ENCODE measurements around the gene DDX1. TPM values are rescaled to one million over a fixed set of nuclear protein-coding genes. Genes with fewer than 3 reads are reported as not detected.

The DDX1 gene
- total and polyA plus RNA-seq, 2 donors (not counting 3 experiments of a cell fraction or from before 2014, with no cell fraction given), result 41.2 to 117 TPM

GRCh38 chr2:15633971-15634346 lies 42.3 kb downstream of the DDX1 start:
- no peak overlapping the region for H3K9ac ChIP-seq (replicated peaks; ENCODE audit: extremely low read depth, insufficient read depth, low read length)
- no peak for TF ChIP-seq CTCF (IDR thresholded peaks at IDR 0.05; ENCODE audit: extremely low read depth in 1 of 2, insufficient read depth in 1 of 2, low read depth in 1 of 2, low read length in 2 of 2)
- no peak for TF ChIP-seq FOS (IDR thresholded peaks at IDR 0.05; ENCODE audit: borderline replicate concordance, insufficient read depth, low read length)
- TF ChIP-seq POLR2A (IDR thresholded peaks at IDR 0.05; ENCODE audit: low read depth, low read length), result no peak
- no peak for TF ChIP-seq POLR2AphosphoS5 (IDR thresholded peaks at IDR 0.05; ENCODE audit: insufficient read depth, low read depth, low read length)
- no peak for TF ChIP-seq JUN (IDR thresholded peaks at IDR 0.05; ENCODE audit: borderline replicate concordance, insufficient read depth, insufficient read length, low read depth)
- no peak for TF ChIP-seq GATA2 (IDR thresholded peaks at IDR 0.05; ENCODE audit: insufficient read depth, insufficient read length, low read depth, low read length)
- no peak for TF ChIP-seq EZH2 (IDR thresholded peaks at IDR 0.05; ENCODE audit: borderline replicate concordance, low read depth, low read length, severe bottlenecking)
- no peak for TF ChIP-seq MAX (IDR thresholded peaks at IDR 0.05; ENCODE audit: insufficient read depth, insufficient read length)
- no peak for TF ChIP-seq MYC (IDR thresholded peaks at IDR 0.05; ENCODE audit: low read depth, low read length)
- H2AFZ ChIP-seq (ENCODE audit: low read depth, low read length), result no peak overlapping the region
- no peaks in the 10 kb centered on the region for H3K9me1 ChIP-seq (replicated peaks; ENCODE audit: control insufficient read depth, extremely low read depth, insufficient read depth, low read length)
- H3K27ac ChIP-seq (ENCODE audit: insufficient read depth, low read depth, low read length), result no peak overlapping the region
- ChIA-PET POLR2A (no interaction called here), CTCF (interaction anchor here (2.7 kb wide), 1 partner anchor 975 kb away, joined by 12 read pairs; no protein-coding TSS in a partner anchor)
- no peak overlapping the region for H3K4me2 ChIP-seq (ENCODE audit: insufficient read depth, low read length)
- dilution Hi-C loops (cut with MboI; ENCODE audit: extremely low pct_ligation_motif_present, low sequenced_read_pairs) (no loop called here), intact Hi-C loops (cut with micrococcal nuclease) (no loop called here)
- FAIRE-seq (no peak), DNase-seq (ENCODE audit: low read depth, low spot score) (no peak)
- H3K36me3 ChIP-seq (ENCODE audit: control insufficient read depth in 2 of 2, extremely low read depth in 1 of 2, insufficient read depth in 2 of 2, low read length in 2 of 2), result peaks cover 13 to 15% of the 10 kb centered on the region in 2 experiments
- peaks cover 45% of the 10 kb centered on the region for H3K4me1 ChIP-seq (ENCODE audit: control insufficient read depth, extremely low read depth, insufficient read depth, low read length)
- H3K4me3 ChIP-seq (replicated peaks in 1 of 3; ENCODE audit: insufficient read depth in 1 of 3, low read depth in 1 of 3, low read length in 3 of 3), result no peak overlapping the region
- H3K79me2 ChIP-seq (ENCODE audit: control insufficient read depth, insufficient read depth, low read length), result no peaks in the 10 kb centered on the region
- H3K9me3 ChIP-seq (replicated peaks; ENCODE audit: control insufficient read depth, insufficient read depth, low read length), result no peaks in the 10 kb centered on the region
- no peaks in the 10 kb centered on the region for H3K27me3 ChIP-seq (ENCODE audit: control insufficient read depth in 2 of 2, insufficient read depth in 2 of 2, low read length in 2 of 2)
- no TSS peak for BruUV-seq (replicated peaks)
- H4K20me1 ChIP-seq (replicated peaks; ENCODE audit: control insufficient read depth, extremely low read depth, insufficient read depth, low read length), result no peaks in the 10 kb centered on the region

Measured in endothelial cell of umbilical vein (primary cell).